ENCODE data around the gene RNF144A.

GRCh38 chr2:6945087-6945813 is 28.0 kb downstream of the RNF144A start:
- TF ChIP-seq CTCF (IDR thresholded peaks at IDR 0.05; ENCODE audit: low read length) (no peak), EZH2 (optimal IDR thresholded peaks at IDR 0.05; ENCODE audit: low read depth, low read length) (no peak)

Measured in MM.1S (cell line).